GM19452 (cell line): ENCODE measurements around the gene TPI1.

Experiments
- ATAC-seq: cut with Tn5 transposase; IDR thresholded peaks from one replicate; pipeline ENCODE4 v1.9.1; 2021; ENCODE audit not compliant: unreplicated experiment

Gene TPI1

GRCh38 chr12:6916426-6917200, 49.3 kb downstream of the TPI1 start:
- ATAC-seq = no peak

GRCh38 chr12:6917491-6918231, 50.3 kb downstream of the TPI1 start:
- no peak for ATAC-seq

- no peak for ATAC-seq
Measured at GRCh38 chr12:6919588-6919987, 52.3 kb downstream of the TPI1 start.
